Nephron (organoid): ENCODE measurements around the gene CAP2.
A peak's percentile ranks its signal among the peaks of the same experiment; 100 is the strongest.

Experiments
- H3K27ac Mint-ChIP-seq, 3 experiments: 2 replicates each; pipeline ENCODE4 v1.8.0; 2020; ENCODE audit warnings: mixed read lengths in 3 of 3, mild to moderate bottlenecking in 2 of 3, moderate library complexity in 1 of 3
- H3K27me3 Mint-ChIP-seq: 2 replicates; pipeline ENCODE4 v1.8.0; 2021; ENCODE audit warnings: low read depth, mild to moderate bottlenecking, moderate library complexity, mixed read lengths
- H3K36me3 Mint-ChIP-seq: 2 replicates; pipeline ENCODE4 v1.8.0; 2020; ENCODE audit warnings: low read depth, mixed read lengths
- H3K4me1 Mint-ChIP-seq: 2 replicates; pipeline ENCODE4 v1.8.0; 2020; ENCODE audit warnings: mixed read lengths
- H3K4me3 Mint-ChIP-seq, 3 experiments: 2 replicates each; pipeline ENCODE4 v1.8.0; 2020; ENCODE audit warnings: mild to moderate bottlenecking in 3 of 3, mixed read lengths in 3 of 3, moderate library complexity in 2 of 3
- H3K9me3 Mint-ChIP-seq: 2 replicates; pipeline ENCODE4 v1.8.0; 2020; ENCODE audit warnings: mixed read lengths
- CTCF ChIP-seq, 3 experiments: fragments of 200-600 bp; sonication (generic); IDR thresholded peaks; one replicate each; pipeline ENCODE4 v1.5.0; 2021; ENCODE audit warnings: antibody characterized with exemption in 3 of 3; ENCODE audit not compliant: unreplicated experiment in 3 of 3

CAP2 gene

GRCh38 chr6:17491416-17492142 is 98.2 kb downstream of the CAP2 start:
- no peaks in the 10 kb centered on the region for H3K36me3 Mint-ChIP-seq
- peak overlapping the region; percentile 49 to 85 (median 60) for H3K27ac Mint-ChIP-seq
- peaks cover 5% of the 10 kb centered on the region for H3K27me3 Mint-ChIP-seq
- H3K9me3 Mint-ChIP-seq: no peaks in the 10 kb centered on the region
- H3K4me1 Mint-ChIP-seq: peaks cover 79% of the 10 kb centered on the region
- peak overlapping the region in 1 of 3 experiments; percentile 4 for H3K4me3 Mint-ChIP-seq
- TF ChIP-seq CTCF (IDR thresholded peaks at IDR 0.05; ENCODE audit: unreplicated experiment in 3 of 3): no peak

DNA sequence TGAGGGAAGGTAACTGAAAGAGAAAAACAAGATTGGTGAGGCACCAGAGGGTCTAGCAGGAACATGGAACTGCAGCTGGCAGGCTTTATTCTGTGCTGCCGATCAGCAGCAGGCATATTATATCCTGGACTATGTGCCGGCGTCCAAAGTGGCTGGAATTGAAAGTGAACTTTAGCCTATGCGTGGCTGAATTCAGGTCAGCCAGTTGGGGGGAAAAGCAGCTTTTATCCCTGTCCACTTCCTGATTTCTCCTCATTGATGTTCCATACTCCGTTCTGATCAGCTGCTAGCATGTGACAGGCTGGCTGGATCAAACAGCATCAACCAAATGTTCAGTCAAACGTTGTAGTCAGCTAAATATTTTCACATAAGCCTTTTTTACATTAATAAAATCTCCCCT is 99.0 kb downstream of the CAP2 start:
- Mint-ChIP-seq H3K27ac (peak overlapping the region; percentile 49 to 85 (median 60)), H3K36me3 (no peaks in the 10 kb centered on the region), H3K4me3 (no peak overlapping the region), H3K9me3 (no peaks in the 10 kb centered on the region), H3K27me3 (no peaks in the 10 kb centered on the region), H3K4me1 (peaks cover 77% of the 10 kb centered on the region)
- TF ChIP-seq CTCF (IDR thresholded peaks at IDR 0.05; ENCODE audit: unreplicated experiment in 3 of 3): no peak

- Mint-ChIP-seq H3K9me3 (no peaks in the 10 kb centered on the region), H3K4me1 (peaks cover 78% of the 10 kb centered on the region), H3K36me3 (no peaks in the 10 kb centered on the region), H3K27ac (peak overlapping the region in 2 of 3 experiments; percentile 49 to 85), H3K27me3 (no peaks in the 10 kb centered on the region), H3K4me3 (no peak overlapping the region)
- no peak for TF ChIP-seq CTCF (IDR thresholded peaks at IDR 0.05; ENCODE audit: unreplicated experiment in 3 of 3)
Observed at GRCh38 chr6:17493286-17493685, 99.9 kb downstream of the CAP2 start.

- TF ChIP-seq CTCF (IDR thresholded peaks at IDR 0.05; ENCODE audit: unreplicated experiment in 3 of 3): no peak
- Mint-ChIP-seq H3K27ac (peak overlapping the region in 2 of 3 experiments; percentile 49 to 67), H3K4me1 (peaks cover 77% of the 10 kb centered on the region), H3K4me3 (no peak overlapping the region), H3K27me3 (no peaks in the 10 kb centered on the region), H3K36me3 (no peaks in the 10 kb centered on the region), H3K9me3 (no peaks in the 10 kb centered on the region)
Observed at GRCh38 chr6:17494177-17494576, 100.8 kb downstream of the CAP2 start.

GRCh38 chr6:17494919-17495318 is 101.5 kb downstream of the CAP2 start:
- Mint-ChIP-seq H3K27ac (peak overlapping the region in 1 of 3 experiments; percentile 49), H3K4me3 (no peak overlapping the region), H3K27me3 (no peaks in the 10 kb centered on the region), H3K9me3 (no peaks in the 10 kb centered on the region), H3K4me1 (peaks cover 77% of the 10 kb centered on the region), H3K36me3 (no peaks in the 10 kb centered on the region)
- TF ChIP-seq CTCF (IDR thresholded peaks at IDR 0.05; ENCODE audit: unreplicated experiment in 3 of 3): no peak

DNA sequence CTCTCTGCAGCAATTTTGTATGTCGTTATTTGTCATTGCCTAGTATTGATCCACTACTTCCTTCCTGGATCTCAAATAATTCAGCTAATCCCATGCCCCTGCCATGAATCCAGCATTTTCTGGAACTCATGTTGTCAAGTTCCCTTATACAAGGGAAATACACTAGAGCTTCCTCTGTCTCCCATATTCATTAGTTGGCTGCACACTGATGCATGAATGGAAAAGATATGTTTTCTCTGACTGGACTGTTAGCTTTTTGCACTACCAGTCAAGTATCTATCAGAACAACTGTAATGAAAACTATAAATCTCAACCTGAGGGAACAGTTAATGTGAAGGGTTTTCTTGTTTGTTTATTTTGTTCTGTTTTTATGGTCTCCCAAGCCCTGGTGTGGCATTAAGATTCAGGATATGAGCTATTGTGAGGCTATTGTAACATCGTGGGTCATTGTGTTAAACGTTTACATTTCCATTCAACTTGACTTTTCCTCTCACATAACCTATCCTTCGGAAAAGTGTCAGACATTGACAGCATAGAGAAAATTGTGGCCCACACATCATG is 104.2 kb downstream of the CAP2 start:
- H3K9me3 Mint-ChIP-seq: no peaks in the 10 kb centered on the region
- peak overlapping the region in 2 of 3 experiments; percentile 9 to 20 for H3K27ac Mint-ChIP-seq
- TF ChIP-seq CTCF (IDR thresholded peaks at IDR 0.05; ENCODE audit: unreplicated experiment in 3 of 3): no peak
- H3K27me3 Mint-ChIP-seq: no peaks in the 10 kb centered on the region
- H3K4me3 Mint-ChIP-seq: no peak overlapping the region
- no peaks in the 10 kb centered on the region for H3K36me3 Mint-ChIP-seq
- H3K4me1 Mint-ChIP-seq: peaks cover 50% of the 10 kb centered on the region
